DMS114 treated with DMSO at 0.1 percent for 48 hours (cell line): ENCODE results near the gene SLC22A23.

Source experiments
- DNase-seq: peaks from one replicate; lab custom pipeline; 2025; ENCODE audit not compliant: unreplicated experiment; lab: John Stamatoyannopoulos, UW

The SLC22A23 gene

DNA sequence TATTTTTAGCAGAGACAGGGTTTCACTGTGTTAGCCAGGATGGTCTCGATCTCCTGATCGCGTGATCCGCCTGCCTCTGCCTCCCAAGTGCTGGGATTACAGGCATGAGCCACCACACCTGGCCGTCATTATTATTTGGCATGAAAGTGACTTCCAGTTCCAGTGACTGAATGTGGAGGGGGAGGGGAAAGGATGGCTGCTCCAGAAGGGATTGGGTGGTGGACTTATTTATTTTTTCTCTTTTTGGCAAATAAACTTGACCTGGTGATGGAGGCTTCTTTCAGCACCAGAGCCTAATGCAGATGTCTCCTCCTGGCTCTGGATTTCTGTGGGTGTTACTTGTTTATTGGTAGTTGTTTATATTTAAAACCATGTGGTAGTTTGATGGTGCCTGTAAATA is 16.9 kb upstream of the SLC22A23 start:
- DNase-seq: no peak

DNA sequence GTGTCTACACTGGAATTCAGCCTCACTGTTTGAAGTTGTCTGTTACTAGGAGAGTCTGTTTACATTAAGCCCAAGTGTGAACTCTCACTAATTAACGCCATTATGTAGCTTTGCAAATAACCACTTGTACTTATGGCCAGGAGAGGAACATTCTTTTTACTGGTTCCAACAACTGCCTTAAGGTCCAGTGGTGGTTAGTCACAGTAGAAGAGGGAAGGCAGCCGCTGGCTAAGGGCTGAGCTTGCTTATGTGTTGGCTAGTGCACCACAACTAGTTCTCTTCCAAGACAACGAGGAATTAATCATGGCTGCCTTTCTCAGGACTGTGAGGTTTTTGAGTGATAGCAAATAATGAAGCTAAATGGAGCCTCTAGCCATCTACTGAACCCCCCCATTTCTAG is 14.9 kb upstream of the SLC22A23 start:
- no peak for DNase-seq

DNA sequence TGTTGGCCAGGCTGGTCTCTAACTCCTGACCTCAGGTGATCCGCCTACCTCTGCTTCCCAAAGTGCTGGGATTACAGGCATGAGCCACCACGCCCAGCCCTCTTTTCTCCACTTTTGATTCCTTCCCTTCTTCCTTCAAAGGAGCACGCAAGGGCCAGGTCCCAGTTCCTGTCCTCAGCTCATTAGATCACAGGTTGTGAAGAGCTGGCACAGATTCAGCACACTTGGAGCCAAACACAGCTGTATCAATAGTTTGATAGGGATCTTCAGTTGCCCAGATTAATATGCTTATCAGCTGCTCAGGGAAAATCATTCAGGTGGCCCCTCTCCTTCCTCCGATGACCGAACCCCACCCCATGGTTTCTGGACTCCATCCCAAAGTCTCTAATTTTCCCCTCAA is 14.4 kb upstream of the SLC22A23 start:
- DNase-seq: no peak

DNA sequence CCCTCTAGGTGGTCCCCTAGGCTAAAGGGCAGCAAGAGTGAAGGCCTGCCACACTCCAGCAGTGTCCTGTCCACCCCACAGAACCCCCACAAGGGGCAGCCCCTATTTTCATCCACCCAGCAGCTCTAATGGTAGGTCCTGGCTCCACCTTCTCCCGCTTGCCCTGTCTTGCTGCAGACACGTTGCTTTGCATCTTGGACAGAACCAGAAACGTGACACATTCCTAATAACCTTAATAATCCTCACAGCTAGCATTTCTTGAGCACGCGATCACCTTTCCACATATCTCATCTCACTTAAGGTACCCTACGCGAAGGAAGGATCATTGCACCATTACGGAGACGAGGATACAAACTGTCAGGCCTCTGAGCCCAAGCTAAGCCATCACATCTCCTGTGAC is 11.7 kb upstream of the SLC22A23 start:
- no peak for DNase-seq

DNA sequence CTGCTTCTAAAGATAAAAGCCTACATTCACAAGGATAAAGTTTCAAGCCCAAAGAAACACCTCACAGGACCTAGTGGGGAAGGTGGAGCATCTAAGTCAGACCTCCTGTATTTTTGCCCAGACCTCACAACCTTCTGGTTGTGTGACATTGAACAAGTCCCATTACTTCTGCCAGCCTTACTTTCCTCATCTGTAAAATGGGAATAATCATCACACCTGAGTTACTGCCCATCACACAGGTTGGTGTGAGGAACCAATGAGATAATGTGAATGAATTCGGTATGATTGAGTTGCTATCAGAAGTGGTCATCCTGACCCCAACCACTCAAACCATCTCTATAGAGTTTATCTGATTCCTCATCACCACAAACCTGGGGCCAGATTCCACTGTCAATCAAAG is 11.1 kb upstream of the SLC22A23 start:
- no peak for DNase-seq

DNA sequence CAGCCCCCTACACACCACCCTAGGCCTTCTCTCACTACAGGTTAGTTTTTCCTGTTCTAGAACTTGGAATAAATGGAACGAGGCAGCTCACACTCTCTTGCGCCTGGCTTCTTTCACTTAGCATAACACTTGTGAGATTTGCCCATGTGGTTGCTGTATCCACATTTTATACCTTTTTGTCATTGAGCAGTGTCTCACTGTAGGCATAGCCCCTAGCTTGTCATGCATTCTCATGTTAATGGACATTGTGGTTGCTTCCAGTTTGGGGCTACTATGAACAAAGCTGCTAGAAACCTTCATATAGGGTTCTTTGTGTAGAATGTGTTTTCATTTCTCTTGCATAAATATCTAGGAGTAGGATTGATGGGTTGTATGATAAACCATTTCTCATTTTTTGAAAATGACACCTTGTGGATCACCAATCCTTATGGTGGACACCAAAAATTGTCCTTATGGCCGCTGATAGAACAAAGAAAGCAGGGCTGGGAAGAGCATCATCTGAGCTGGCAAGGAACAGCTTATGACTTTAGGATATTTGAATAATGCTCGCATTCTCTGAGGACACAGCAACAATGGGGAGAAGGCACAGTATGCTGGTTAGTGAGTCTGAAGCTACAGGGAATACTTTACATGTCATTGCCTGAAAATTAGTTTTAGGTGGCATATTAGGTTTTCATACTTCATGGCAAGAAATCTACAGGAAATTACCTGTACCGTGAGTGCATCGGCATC is 9.8 kb upstream of the SLC22A23 start:
- no peak for DNase-seq

DNA sequence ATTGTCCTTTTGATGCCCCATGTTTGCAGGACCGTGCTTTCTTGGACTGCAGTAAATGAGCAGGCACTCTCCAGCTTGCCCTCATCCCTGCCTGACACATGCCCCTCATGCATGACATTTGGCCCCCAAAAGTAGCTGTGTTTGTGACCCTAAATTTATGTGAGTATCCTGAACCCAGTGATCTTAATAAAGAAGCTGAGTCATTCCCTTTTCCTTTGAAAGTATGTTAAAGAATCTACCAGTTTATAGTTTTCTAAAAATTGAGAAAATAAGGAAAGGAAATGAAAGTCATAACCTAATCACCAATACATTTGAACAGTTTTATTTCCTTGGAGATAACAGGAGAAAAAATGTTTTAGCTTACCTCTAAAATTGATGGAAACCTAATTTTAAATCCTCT is 3.4 kb upstream of the SLC22A23 start:
- no peak for DNase-seq

DNA sequence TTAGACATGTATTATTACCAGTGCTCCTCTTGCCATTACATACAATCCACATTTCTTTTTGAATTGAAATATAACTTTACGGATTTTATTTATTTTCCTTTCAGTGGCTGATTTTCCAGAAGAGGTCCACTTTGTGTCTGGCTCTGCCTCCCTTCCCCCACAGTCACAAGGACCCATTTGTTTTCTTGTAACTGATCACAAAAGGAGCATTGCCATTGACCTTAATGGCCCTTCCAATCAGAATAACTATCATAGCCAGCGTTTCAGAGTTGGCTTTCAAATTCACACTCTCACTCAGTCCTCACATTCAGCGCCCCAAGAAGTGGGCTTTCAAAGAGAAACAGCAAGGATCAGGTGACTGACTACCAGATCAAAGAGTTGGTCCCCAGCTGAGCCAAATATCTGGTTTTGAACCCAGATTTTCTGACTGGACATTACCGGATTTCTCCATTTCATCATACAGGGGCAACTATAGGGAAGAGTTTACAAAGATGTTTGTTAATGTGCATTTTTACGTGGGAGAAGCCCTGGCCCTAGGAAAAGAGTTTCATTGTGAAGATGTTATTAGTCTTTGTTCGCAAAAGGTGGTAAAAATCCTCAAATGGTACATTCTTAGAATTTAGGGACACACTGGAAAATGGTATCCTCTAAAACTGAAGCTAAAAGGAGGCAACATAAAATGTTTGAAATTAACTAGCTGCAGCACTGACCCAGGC is 2.0 kb upstream of the SLC22A23 start:
- DNase-seq: no peak

DNA sequence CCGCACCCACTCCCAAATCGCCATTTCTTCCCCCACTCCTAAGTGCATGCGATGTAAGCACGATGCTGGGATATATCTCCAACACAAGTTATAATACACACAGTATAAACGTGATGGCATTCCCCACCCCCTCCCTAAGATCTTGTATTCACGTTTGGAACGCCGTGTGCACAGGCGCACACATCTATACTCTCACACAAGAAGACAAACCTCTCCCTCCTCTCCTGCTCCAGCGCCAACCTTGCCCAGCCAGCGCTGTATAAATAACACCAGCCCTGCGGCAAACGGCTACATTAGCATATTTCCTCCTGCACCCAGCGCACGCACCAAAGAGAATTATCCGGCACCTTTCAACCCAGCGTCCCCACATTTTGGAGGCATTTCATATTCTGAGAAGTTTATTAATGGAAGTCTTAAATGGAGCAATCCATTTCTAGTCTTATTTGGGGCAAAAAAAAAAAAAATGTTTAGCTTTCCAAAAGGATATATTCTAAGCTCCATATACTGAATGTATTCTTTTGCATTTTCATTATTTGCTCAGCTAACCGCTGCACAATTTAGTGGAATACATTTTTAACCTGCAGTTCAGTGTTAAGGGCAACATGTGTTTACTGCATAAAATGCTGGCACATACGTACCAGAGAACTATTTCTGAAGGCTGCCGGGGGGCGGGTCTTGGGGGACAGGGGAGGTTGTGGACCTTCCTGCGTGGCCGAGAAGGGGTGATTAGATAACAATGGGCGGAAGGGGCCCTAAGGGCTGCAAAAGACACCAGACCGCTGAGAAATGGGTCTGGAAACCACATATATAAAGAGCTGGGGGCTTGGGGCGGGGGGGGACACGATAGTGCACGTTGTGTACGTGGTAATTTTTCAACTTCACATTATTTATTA is 1.1 kb upstream of the SLC22A23 start:
- peak; percentile 30 for DNase-seq

DNA sequence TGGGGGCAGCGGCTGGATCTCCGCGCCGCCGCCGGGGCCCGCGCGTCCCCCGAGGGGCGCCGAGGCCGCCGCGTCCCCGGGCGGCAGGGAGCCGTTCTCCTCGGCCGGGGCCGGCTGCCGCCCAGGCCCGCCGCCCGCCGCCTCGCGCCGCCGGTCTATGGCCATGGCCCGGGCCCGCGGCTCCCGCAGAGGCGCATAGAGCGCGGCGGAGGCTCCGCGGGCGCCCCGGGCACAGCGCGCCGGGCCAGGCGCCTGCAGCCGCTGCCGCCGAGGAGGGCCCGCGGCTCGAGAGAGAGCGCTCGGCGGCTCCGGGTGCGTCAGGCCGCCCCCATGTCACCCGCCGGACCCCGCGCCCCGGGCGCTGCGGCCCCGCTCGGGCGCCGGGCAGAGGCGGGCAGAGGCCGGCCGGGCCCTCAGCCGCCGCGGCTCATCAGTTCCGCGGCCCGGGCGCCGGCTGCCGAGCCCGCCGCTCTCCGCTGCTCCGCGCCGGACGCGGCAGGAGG is 404 bp downstream of the SLC22A23 start:
- no peak for DNase-seq

DNA sequence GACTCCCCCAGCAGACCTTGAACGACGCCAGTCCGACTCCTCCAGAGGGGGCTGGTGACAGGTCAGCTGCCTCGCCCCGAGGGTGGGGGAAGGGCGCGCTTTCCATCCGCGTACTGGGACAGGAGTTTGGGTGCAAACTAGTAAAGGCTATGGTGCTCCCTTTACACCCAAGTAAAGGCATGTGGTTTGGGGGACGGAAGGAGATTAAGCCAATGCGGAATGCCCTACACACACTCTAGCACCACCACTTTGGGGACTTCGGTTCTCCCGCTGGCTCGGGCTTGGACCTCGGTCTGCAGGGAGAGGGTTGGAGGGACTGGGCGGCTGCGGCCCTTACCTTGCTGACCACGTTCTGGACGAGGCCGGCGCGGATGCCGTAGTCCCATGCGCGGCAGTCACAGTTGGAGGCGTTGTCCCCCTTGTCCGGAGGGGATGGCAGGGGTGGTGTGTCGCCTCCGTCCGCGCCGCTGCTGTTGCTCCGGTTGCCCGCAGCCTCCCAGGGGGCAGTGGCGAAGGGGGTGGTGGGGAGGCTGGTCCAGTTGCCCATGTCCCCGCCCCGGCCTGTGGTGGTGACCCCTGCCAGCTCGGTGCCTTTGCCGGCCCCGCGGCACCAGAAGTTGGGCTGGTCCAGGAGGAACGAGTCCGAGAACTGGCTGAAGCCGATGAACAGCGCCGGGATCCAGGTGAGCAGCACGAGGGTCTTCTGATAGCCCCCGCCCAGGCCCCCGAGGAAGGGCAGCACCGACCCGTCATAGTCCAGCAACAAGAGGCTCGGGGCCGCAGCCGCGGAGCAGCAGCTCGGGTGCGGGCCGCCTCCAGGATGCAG is 1.1 kb downstream of the SLC22A23 start:
- no peak for DNase-seq

DNA sequence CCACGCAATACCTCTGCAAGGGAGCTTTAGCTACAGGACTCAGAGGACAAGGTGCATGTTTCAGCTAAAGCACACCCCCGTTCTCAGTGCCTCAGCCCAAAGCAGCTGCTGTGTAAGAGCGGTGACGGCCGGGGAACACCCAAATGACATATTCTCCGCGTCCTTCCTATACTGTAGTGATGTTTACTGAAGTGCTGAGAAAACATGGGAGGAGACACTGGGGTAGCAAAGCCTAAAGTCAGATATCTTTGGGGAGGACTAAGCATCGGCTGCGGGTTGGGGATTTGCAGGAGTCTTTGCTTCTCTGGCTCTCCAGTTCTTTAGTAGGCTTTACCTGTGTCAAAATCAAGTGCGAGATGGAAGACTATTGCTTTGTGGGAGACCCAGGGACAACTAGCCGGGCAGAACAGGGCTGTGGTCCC is 1.7 kb downstream of the SLC22A23 start:
- DNase-seq: no peak

DNA sequence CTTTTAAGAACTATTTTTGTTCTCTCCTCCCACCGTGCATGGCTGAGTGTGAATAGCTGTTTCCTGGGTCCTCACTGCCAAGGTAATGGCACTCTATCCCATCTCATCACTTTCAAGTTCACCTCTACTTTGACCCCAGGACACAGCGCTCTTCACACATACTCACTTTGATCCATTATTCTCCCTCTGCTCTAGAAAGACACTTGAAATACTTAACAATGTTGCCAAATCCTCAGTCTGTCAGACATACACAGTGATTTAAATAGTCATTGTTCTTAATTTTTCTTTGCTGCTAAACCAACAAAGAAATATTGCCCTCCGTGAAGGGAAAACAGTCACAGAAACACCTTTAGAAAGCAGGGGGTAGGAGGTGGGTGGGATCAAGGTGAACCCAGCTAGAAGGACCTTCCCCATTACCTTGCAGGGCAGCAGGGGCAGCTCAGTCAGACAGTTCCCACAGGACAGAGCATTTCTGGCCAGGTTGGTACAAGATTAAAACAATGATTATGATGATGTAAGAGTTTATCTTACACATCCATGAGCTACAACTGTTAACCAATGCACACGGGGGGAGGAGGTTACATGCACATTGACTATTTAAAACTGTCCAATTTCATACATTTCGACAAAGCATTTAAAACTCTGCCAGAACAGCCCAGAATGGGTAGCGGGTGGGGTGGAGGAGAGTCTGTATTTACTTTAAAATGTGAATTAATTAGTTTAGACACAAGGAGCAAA is 2.4 kb downstream of the SLC22A23 start:
- DNase-seq: no peak

DNA sequence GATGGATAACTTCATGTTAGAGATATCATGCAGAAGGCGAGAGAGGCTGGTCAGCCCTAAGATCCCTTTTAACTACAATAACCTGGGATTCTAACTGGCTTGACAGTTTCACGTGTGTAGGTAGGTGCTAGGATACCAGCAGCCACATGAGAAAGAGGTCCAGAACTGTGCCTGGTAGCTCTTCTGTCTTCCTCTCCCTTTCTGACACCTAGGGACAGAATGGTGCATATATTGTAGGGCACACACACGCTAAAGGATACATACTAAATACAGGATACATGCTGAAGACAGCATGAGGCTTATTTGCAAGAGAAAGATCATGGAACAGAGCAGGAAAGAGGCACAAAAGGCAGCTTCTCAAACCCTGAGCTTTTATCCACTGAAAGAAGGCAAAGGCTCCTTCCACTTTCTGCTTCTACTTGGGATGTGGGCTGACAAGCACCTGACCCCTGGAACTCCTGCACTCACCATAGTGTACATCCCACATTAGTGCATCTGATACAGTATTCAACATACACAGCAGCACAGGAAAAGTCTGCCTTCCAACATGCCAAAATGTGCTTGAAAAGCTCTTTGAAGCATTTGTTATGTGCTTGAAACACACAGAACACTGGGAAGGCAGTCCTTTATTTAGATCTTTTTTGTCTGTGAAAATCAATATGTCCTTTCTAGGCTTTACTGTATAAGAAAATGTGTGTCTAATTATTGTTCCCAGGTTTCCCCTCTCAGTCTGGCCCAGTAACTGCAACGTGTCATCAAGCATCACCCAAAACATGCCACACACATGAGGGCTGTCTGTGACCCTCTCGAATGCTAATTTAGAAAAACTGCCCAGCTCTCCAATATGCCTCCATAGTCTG is 3.2 kb downstream of the SLC22A23 start:
- DNase-seq: no peak

DNA sequence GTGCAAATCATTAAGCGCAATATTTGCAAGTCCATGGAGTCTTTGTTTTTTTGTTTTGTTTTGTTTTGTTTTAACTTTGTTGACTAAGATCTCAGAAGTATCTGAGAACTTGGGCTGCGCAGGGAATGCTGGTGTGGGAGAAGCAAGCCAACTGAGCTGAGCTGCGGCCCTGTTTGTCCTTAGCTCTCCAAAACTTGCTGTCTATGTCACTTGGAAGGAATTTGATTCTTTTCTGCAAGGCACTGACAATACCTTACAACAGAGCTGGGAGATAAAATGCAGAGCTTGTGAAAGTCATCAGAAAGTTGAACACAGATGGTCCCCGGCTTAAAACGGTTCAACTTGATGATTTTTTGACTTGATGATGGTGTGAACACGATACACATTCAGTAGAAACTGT is 5.4 kb downstream of the SLC22A23 start:
- DNase-seq: no peak

DNA sequence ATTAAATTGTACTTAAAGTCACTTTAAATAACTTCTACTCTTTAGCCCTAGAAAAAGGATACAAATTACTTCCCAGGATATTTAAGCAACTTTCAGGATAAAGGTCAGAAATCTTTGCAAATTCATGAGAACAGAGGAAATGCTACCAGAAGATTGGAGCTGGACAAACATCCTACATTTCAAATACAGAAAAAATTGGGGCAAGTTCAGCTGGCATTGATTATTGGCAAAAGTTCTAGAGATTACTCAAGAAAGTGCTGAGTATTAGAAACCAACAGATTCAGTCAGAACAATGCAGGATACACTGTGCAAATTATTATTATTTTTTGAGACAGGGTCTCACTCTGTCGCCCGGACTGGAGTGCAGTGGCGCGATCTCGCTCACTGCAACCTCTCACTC is 6.0 kb downstream of the SLC22A23 start:
- no peak for DNase-seq

DNA sequence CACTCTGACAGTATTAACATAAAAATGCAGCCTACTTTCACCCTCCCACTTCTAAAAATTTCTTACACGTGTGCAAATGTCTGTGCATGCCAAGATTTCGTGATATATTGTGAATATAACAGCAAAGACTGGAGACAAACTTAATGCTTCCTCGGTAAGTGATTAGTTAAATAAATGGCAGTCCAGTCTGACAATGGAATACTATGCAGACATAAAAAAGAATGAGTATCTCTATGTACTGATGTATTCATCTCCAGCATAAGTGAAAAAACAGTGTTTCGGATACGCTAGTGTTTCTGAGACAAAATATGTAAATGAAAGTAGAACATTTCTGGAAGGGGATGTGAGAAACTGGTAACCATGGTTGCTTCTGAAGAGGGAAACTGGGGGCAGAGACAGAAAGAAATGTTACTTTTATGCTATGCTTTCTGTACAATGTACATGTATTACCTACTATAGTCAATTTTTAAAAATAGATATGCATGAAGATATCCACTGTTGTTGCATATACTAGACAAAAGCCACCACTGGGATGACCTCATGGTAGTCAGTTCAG is 7.0 kb downstream of the SLC22A23 start:
- no peak for DNase-seq

DNA sequence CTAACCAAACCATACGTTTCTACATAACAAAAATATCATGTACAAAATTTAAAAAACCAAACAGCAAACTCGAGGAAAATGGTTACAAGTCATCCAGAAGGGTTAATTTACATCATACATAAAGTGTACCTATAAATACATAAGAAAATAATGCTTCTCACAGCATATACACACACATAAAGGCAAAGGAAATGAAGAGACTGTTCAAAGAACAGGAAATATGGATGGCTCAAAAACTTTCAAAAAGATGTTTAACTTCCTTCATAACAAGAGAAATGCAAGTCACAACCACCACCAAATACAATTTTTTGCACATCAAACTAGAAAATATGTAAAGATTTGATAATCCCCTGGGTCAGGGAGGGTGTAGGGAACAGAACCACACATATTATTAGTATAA is 7.5 kb downstream of the SLC22A23 start:
- DNase-seq: no peak

DNA sequence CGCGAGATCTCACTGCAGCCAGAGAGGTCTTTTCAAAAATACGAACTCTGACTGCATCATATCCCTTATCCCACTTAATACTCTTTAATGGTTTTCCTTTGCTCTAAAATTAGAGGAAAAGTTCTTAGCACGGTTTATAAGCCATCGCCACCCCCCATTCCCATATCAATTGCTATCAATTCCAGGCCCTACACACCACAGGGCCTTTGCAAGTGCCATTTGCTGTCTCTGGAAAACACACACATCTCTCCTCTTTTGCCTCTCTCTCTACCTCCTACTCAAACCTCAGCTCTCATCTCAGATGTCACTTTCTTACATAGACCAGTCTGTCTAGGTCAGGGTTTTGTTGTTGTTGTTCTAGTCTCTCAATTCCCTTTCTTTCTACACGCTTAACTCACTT is 9.8 kb downstream of the SLC22A23 start:
- no peak for DNase-seq
